ENCODE data around the gene ENAH.

The ENAH gene

GRCh38 chr1:225544263-225544662, 108.7 kb downstream of the ENAH start:
- DNase-seq = no peak
- H3K9me3 Mint-ChIP-seq = no peaks in the 10 kb centered on the region
- peak overlapping the region; percentile 82 for H3K27ac Mint-ChIP-seq
- H3K4me1 Mint-ChIP-seq = peaks cover 27% of the 10 kb centered on the region
- H3K27me3 Mint-ChIP-seq (ENCODE audit: low read depth, poor library complexity) = no peaks in the 10 kb centered on the region
- peaks cover 14% of the 10 kb centered on the region for H3K36me3 Mint-ChIP-seq (ENCODE audit: low read depth)
- TF ChIP-seq CTCF (IDR thresholded peaks at IDR 0.05) = no peak
- no peak overlapping the region for H3K4me3 Mint-ChIP-seq

- Mint-ChIP-seq H3K4me3 (no peak overlapping the region), H3K27me3 (ENCODE audit: low read depth, poor library complexity) (no peaks in the 10 kb centered on the region), H3K36me3 (ENCODE audit: low read depth) (peaks cover 8% of the 10 kb centered on the region), H3K9me3 (no peaks in the 10 kb centered on the region), H3K4me1 (peaks cover 34% of the 10 kb centered on the region), H3K27ac (no peak overlapping the region)
- TF ChIP-seq CTCF (IDR thresholded peaks at IDR 0.05) = no peak
- DNase-seq = no peak
Measured at GRCh38 chr1:225543350-225543749, 109.6 kb downstream of the ENAH start.

GRCh38 chr1:225541383-225541782, 111.5 kb downstream of the ENAH start:
- no peaks in the 10 kb centered on the region for H3K27me3 Mint-ChIP-seq (ENCODE audit: low read depth, poor library complexity)
- no peak for DNase-seq
- no peaks in the 10 kb centered on the region for H3K9me3 Mint-ChIP-seq
- H3K27ac Mint-ChIP-seq = no peak overlapping the region
- H3K4me1 Mint-ChIP-seq = peaks cover 37% of the 10 kb centered on the region
- H3K4me3 Mint-ChIP-seq = no peak overlapping the region
- no peak for TF ChIP-seq CTCF (IDR thresholded peaks at IDR 0.05)
- H3K36me3 Mint-ChIP-seq (ENCODE audit: low read depth) = no peaks in the 10 kb centered on the region

- no peaks in the 10 kb centered on the region for H3K36me3 Mint-ChIP-seq (ENCODE audit: low read depth)
- H3K27me3 Mint-ChIP-seq (ENCODE audit: low read depth, poor library complexity) = no peaks in the 10 kb centered on the region
- no peak for TF ChIP-seq CTCF (IDR thresholded peaks at IDR 0.05)
- H3K4me1 Mint-ChIP-seq = peaks cover 45% of the 10 kb centered on the region
- no peak overlapping the region for H3K27ac Mint-ChIP-seq
- DNase-seq = no peak
- H3K4me3 Mint-ChIP-seq = no peak overlapping the region
- no peaks in the 10 kb centered on the region for H3K9me3 Mint-ChIP-seq
Measured at GRCh38 chr1:225539575-225539974, 113.3 kb downstream of the ENAH start.

GRCh38 chr1:225539069-225539468, 113.9 kb downstream of the ENAH start:
- H3K36me3 Mint-ChIP-seq (ENCODE audit: low read depth) = no peaks in the 10 kb centered on the region
- H3K27me3 Mint-ChIP-seq (ENCODE audit: low read depth, poor library complexity) = no peaks in the 10 kb centered on the region
- H3K4me1 Mint-ChIP-seq = peaks cover 45% of the 10 kb centered on the region
- H3K9me3 Mint-ChIP-seq = no peaks in the 10 kb centered on the region
- no peak for TF ChIP-seq CTCF (IDR thresholded peaks at IDR 0.05)
- DNase-seq = no peak
- no peak overlapping the region for H3K27ac Mint-ChIP-seq
- H3K4me3 Mint-ChIP-seq = no peak overlapping the region

- Mint-ChIP-seq H3K4me3 (no peak overlapping the region), H3K27ac (peak overlapping the region; percentile 37), H3K9me3 (no peaks in the 10 kb centered on the region), H3K4me1 (peaks cover 52% of the 10 kb centered on the region), H3K27me3 (ENCODE audit: low read depth, poor library complexity) (no peaks in the 10 kb centered on the region), H3K36me3 (ENCODE audit: low read depth) (no peaks in the 10 kb centered on the region)
- DNase-seq = no peak
- TF ChIP-seq CTCF (IDR thresholded peaks at IDR 0.05) = no peak
Measured at GRCh38 chr1:225537554-225538251, 115.2 kb downstream of the ENAH start.

All from nephron progenitor cell (in vitro differentiated cells).